H7 (cell line): ENCODE results near the gene FAT2. TPM values are rescaled to one million over a fixed set of nuclear protein-coding genes. Genes with fewer than 3 reads are reported as not detected.

Experiments used
- total RNA-seq: library from RNA; depleted of rRNA; stranded (reverse); fragments of >200 nt; shearing (Covaris generic); gene quantifications from 2 replicates; pipeline ENCODE4 v1.2.3, GENCODE V29; 2014; rRNA removed

The FAT2 gene
- total RNA-seq, 1 experiment from 2014 or later, result under 0.01 TPM

Other genes with a start within 250 kb of the FAT2 start
- gene SLC36A2, start 243.8 kb downstream of the FAT2 start, total RNA-seq, result not detected in 2 replicates
- 6.7 and 7.1 TPM in 2 replicates for gene SLC36A1, start 143.7 kb downstream of the FAT2 start, total RNA-seq
- gene SPARC, start 95.6 kb upstream of the FAT2 start, total RNA-seq, result 419 and 483 TPM in 2 replicates
- gene ATOX1, start 167.3 kb upstream of the FAT2 start, total RNA-seq, result 38.9 and 50.9 TPM in 2 replicates
- gene G3BP1, start 180.6 kb upstream of the FAT2 start, total RNA-seq, result 170 and 204 TPM in 2 replicates